CD4-positive, alpha-beta memory T cell (primary cell): Measurements from ENCODE around the gene ERC2. TPM values are rescaled to one million over a fixed set of nuclear protein-coding genes. Genes with fewer than 3 reads are reported as not detected.

ENCODE experiments used
- CTCF ChIA-PET: fragments of 350-600 bp; sonication (Branson Sonifier 250); formaldehyde crosslinking; loops from one replicate; lab custom pipeline; 2021; ENCODE audit warnings: inconsistent platforms; ENCODE audit not compliant: partially characterized antibody; lab: Charles Lee
- POLR2A ChIA-PET: fragments of 350-600 bp; sonication (Branson Sonifier 250); formaldehyde crosslinking; loops from one replicate; lab custom pipeline; 2021; ENCODE audit not compliant: partially characterized antibody; lab: Charles Lee
- DNase-seq, 5 donors: peaks; one replicate each; pipeline versions ENCODE4 v3.0.0 to v3.0.0-alpha.2; 2020 to 2022; ENCODE audit warnings: mixed read lengths in 1 of 5
- H3K27ac ChIP-seq: one replicate; pipeline ENCODE4 v1.7.0; 2013; ENCODE audit warnings: low read depth, low read length
- H3K27me3 ChIP-seq: 2 replicates; pipeline ENCODE4 v1.7.0; 2013; ENCODE audit warnings: mild to moderate bottlenecking, low read length, moderate library complexity; ENCODE audit not compliant: insufficient read depth
- H3K36me3 ChIP-seq: 2 replicates; pipeline ENCODE4 v1.7.0; 2013; ENCODE audit warnings: mild to moderate bottlenecking, low read length, moderate library complexity; ENCODE audit not compliant: insufficient read depth
- H3K4me1 ChIP-seq: 2 replicates; pipeline ENCODE4 v1.7.0; 2013; ENCODE audit warnings: mild to moderate bottlenecking, low read length, moderate library complexity; ENCODE audit not compliant: insufficient read depth
- H3K4me3 ChIP-seq, 2 donors: one replicate each; pipeline ENCODE4 v1.7.0; 2013; ENCODE audit warnings: low read length in 2 of 2, mild to moderate bottlenecking in 1 of 2
- H3K9me3 ChIP-seq, 2 donors: one replicate each; pipeline ENCODE4 v1.7.0; 2013; ENCODE audit warnings: low read length in 2 of 2, control low read depth in 1 of 2; ENCODE audit not compliant: control insufficient read depth in 1 of 2
- H3K27ac Mint-ChIP-seq, 7 donors: one replicate each; pipeline ENCODE4 v1.8.0; 2020 to 2021; ENCODE audit warnings: mixed read lengths in 7 of 7, mild to moderate bottlenecking in 6 of 7, inconsistent platforms in 3 of 7, moderate library complexity in 3 of 7
- H3K27me3 Mint-ChIP-seq, 2 donors: one replicate each; pipeline ENCODE4 v1.8.0; 2020 to 2021; ENCODE audit warnings: mixed read lengths in 2 of 2
- H3K36me3 Mint-ChIP-seq, 2 donors: one replicate each; pipeline ENCODE4 v1.8.0; 2020 to 2021; ENCODE audit warnings: mixed read lengths in 2 of 2, inconsistent platforms in 1 of 2, mild to moderate bottlenecking in 1 of 2
- H3K4me1 Mint-ChIP-seq, 4 donors: one replicate each; pipeline ENCODE4 v1.8.0; 2020 to 2021; ENCODE audit warnings: mixed read lengths in 4 of 4, mild to moderate bottlenecking in 1 of 4
- H3K4me3 Mint-ChIP-seq, 8 donors: one replicate each; pipeline ENCODE4 v1.8.0; 2020 to 2021; ENCODE audit warnings: mixed read lengths in 8 of 8, mild to moderate bottlenecking in 7 of 8, moderate library complexity in 6 of 8, inconsistent platforms in 3 of 8
- H3K9me3 Mint-ChIP-seq, 8 donors: one replicate each; pipeline ENCODE4 v1.8.0; 2020 to 2021; ENCODE audit warnings: mixed read lengths in 8 of 8, mild to moderate bottlenecking in 5 of 8, inconsistent platforms in 3 of 8, moderate library complexity in 1 of 8
- intact Hi-C: fragments of 100-400 bp; cut with micrococcal nuclease; formaldehyde crosslinking; loops from one replicate; pipeline ENCODE4 v1.15.1; 2023
- polyA plus RNA-seq, 2 donors: library from polyadenylated mRNA; unstranded; fragments of 300-500 nt; fragmentation: Illumina TruSeq; gene quantifications; one replicate each; pipeline ENCODE4 v1.2.3, GENCODE V29; 2021
- total RNA-seq, 2 experiments: library from RNA; stranded (reverse); gene quantifications; one replicate each; pipeline ENCODE4 v1.2.3, GENCODE V29; 2021

Gene ERC2
- total and polyA plus RNA-seq, 4 experiments from 2014 or later, result not detected

DNA sequence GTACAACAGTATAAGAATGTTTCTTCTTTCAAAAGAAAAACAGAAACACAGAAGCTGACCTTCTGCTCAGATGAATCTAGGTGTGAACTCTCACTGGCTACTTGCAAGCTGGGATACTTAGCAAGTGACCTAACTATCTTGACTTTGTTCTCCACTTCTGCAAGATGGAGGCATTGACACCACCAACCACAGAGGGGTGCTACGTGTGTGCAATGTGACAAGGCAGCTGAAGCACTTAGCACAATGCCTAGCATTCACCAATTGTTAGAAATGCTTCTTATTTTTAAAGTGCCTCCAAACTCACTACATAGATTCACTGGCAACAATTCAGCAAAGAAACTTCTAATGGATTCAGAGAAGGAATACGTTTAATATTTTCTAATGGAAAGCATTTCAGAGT, 649.8 kb downstream of the ERC2 start:
- H3K4me1 Mint-ChIP-seq, result no peaks in the 10 kb centered on the region
- no peaks in the 10 kb centered on the region for H3K9me3 ChIP-seq
- no peak overlapping the region for H3K27ac Mint-ChIP-seq
- H3K9me3 Mint-ChIP-seq, result peaks cover 0 to 2% (median 0%) of the 10 kb centered on the region in 8 donors
- no peaks in the 10 kb centered on the region for H3K36me3 Mint-ChIP-seq
- H3K27me3 Mint-ChIP-seq, result no peaks in the 10 kb centered on the region
- no peak overlapping the region for H3K4me3 ChIP-seq
- H3K36me3 ChIP-seq, result no peaks in the 10 kb centered on the region
- CTCF ChIA-PET, result no interaction called here
- H3K27ac ChIP-seq, result no peak overlapping the region
- POLR2A ChIA-PET, result no interaction called here
- H3K4me1 ChIP-seq, result no peaks in the 10 kb centered on the region
- intact Hi-C loops, result no loop called here
- H3K27me3 ChIP-seq, result no peaks in the 10 kb centered on the region
- no peak overlapping the region for H3K4me3 Mint-ChIP-seq
- no peak for DNase-seq

GRCh38 chr3:55816794-55817576, 651.3 kb downstream of the ERC2 start:
- CTCF ChIA-PET, result no interaction called here
- H3K27ac Mint-ChIP-seq, result no peak overlapping the region
- no peaks in the 10 kb centered on the region for H3K9me3 ChIP-seq
- POLR2A ChIA-PET, result no interaction called here
- H3K36me3 ChIP-seq, result no peaks in the 10 kb centered on the region
- intact Hi-C loops, result no loop called here
- H3K4me1 ChIP-seq, result no peaks in the 10 kb centered on the region
- no peak overlapping the region for H3K4me3 ChIP-seq
- no peak overlapping the region for H3K4me3 Mint-ChIP-seq
- H3K9me3 Mint-ChIP-seq, result peaks cover 0 to 2% (median 0%) of the 10 kb centered on the region in 8 donors
- H3K4me1 Mint-ChIP-seq, result no peaks in the 10 kb centered on the region
- H3K27me3 ChIP-seq, result no peaks in the 10 kb centered on the region
- H3K27ac ChIP-seq, result no peak overlapping the region
- H3K27me3 Mint-ChIP-seq, result no peaks in the 10 kb centered on the region
- no peaks in the 10 kb centered on the region for H3K36me3 Mint-ChIP-seq
- DNase-seq, result no peak

DNA sequence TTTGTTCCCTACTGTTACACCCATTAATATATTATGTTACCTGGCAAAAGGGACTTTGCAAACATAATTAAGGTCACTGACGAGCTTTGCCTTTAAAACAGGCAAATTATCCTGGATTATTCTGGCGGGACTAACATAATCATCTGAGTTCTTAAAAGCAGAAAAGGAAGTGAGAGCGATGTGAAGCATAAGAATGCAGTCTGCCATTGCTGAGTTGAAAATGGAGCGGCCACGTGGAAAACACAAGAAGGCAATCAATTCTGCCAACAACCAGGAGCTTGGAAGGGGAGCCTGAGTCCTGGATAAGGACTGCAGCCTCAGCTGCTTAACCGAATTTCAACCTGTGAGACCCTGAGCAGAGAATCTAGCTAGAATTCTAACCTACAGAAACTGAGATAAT, 653.0 kb downstream of the ERC2 start:
- no peaks in the 10 kb centered on the region for H3K9me3 ChIP-seq
- no peak overlapping the region for H3K27ac Mint-ChIP-seq
- peaks cover 0 to 2% (median 0%) of the 10 kb centered on the region in 8 donors for H3K9me3 Mint-ChIP-seq
- H3K27me3 Mint-ChIP-seq, result peaks cover 0 to 1% of the 10 kb centered on the region in 2 donors
- DNase-seq, result no peak
- intact Hi-C loops, result no loop called here
- ChIA-PET POLR2A (no interaction called here), CTCF (no interaction called here)
- H3K4me1 Mint-ChIP-seq, result no peaks in the 10 kb centered on the region
- no peaks in the 10 kb centered on the region for H3K36me3 ChIP-seq
- no peaks in the 10 kb centered on the region for H3K36me3 Mint-ChIP-seq
- no peaks in the 10 kb centered on the region for H3K27me3 ChIP-seq
- no peaks in the 10 kb centered on the region for H3K4me1 ChIP-seq
- no peak overlapping the region for H3K27ac ChIP-seq
- no peak overlapping the region for H3K4me3 Mint-ChIP-seq
- H3K4me3 ChIP-seq, result no peak overlapping the region

GRCh38 chr3:55813268-55814097, 654.8 kb downstream of the ERC2 start:
- Histone ChIP-seq H3K27me3 (no peaks in the 10 kb centered on the region), H3K4me3 (no peak overlapping the region), H3K27ac (no peak overlapping the region), H3K4me1 (no peaks in the 10 kb centered on the region), H3K9me3 (no peaks in the 10 kb centered on the region), H3K36me3 (no peaks in the 10 kb centered on the region)
- Mint-ChIP-seq H3K9me3 (peaks cover 0 to 2% (median 0%) of the 10 kb centered on the region in 8 donors), H3K27ac (no peak overlapping the region), H3K27me3 (peaks cover 0 to 1% of the 10 kb centered on the region in 2 donors), H3K4me3 (no peak overlapping the region), H3K4me1 (no peaks in the 10 kb centered on the region), H3K36me3 (no peaks in the 10 kb centered on the region)
- ChIA-PET POLR2A (no interaction called here), CTCF (no interaction called here)
- intact Hi-C loops, result no loop called here
- no peak for DNase-seq

- H3K9me3 Mint-ChIP-seq, result peaks cover 0 to 4% (median 0%) of the 10 kb centered on the region in 8 donors
- peaks cover 0 to 1% of the 10 kb centered on the region in 2 donors for H3K27me3 Mint-ChIP-seq
- intact Hi-C loops, result no loop called here
- Histone ChIP-seq H3K9me3 (no peaks in the 10 kb centered on the region), H3K27me3 (no peaks in the 10 kb centered on the region), H3K27ac (no peak overlapping the region), H3K4me3 (no peak overlapping the region), H3K4me1 (no peaks in the 10 kb centered on the region), H3K36me3 (no peaks in the 10 kb centered on the region)
- DNase-seq, result no peak
- no peak overlapping the region for H3K27ac Mint-ChIP-seq
- CTCF ChIA-PET, result no interaction called here
- H3K4me1 Mint-ChIP-seq, result no peaks in the 10 kb centered on the region
- no peaks in the 10 kb centered on the region for H3K36me3 Mint-ChIP-seq
- POLR2A ChIA-PET, result no interaction called here
- H3K4me3 Mint-ChIP-seq, result no peak overlapping the region
These were observed 655.8 kb downstream of the ERC2 start for GRCh38 chr3:55812394-55813013.

DNA sequence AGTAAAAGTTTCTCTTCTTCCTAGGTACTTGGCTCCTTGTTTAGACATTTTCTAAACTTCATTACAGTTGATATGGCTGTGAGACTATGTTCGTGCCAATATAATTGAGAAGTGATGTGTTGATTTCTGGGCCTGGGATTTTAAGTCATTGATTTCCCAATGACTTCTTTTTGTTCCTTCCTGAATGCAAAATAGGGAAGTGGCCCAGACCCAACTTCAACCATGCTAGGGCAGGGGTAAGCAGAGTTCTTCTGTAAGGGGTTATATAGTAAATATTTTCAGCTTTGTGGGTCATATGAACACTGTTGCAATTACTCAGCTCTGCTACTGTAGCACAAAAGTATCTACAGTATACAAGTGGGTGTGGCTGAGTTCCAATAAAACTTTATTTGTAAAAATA, 661.1 kb downstream of the ERC2 start:
- H3K36me3 ChIP-seq, result no peaks in the 10 kb centered on the region
- CTCF ChIA-PET, result no interaction called here

DNA sequence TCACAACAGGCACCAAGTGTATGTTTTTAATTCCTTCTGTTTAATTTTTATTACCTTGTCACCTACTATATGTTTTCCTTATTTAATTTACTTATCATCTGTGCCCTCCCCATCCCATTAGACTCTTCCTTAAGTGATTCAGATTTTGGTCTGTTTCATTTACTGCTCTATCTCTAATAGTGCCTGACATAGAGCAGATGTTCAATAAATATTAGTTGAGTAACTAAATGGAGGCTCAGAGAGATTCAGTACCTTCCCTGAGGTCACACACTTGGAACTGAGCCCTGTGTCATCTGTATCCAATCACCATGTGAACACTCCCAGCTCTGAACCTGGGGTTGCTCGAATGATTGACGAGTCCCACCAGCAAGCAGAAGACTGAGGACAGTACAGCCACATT, 663.1 kb downstream of the ERC2 start:
- Mint-ChIP-seq H3K36me3 (no peaks in the 10 kb centered on the region), H3K27ac (no peak overlapping the region), H3K4me1 (no peaks in the 10 kb centered on the region), H3K27me3 (no peaks in the 10 kb centered on the region), H3K9me3 (peaks cover 0 to 4% (median under 1%) of the 10 kb centered on the region in 8 donors), H3K4me3 (no peak overlapping the region)
- H3K27ac ChIP-seq, result no peak overlapping the region
- ChIA-PET POLR2A (no interaction called here), CTCF (no interaction called here)
- no peak overlapping the region for H3K4me3 ChIP-seq
- H3K36me3 ChIP-seq, result no peaks in the 10 kb centered on the region
- intact Hi-C loops, result no loop called here
- H3K9me3 ChIP-seq, result no peaks in the 10 kb centered on the region
- H3K4me1 ChIP-seq, result no peaks in the 10 kb centered on the region
- no peaks in the 10 kb centered on the region for H3K27me3 ChIP-seq
- no peak for DNase-seq

More for the DNA sequence above, 661.1 kb downstream of the ERC2 start:
- DNase-seq, result no peak
- Mint-ChIP-seq H3K27ac (no peak overlapping the region), H3K4me1 (no peaks in the 10 kb centered on the region), H3K9me3 (peaks cover 0 to 4% (median under 1%) of the 10 kb centered on the region in 8 donors), H3K4me3 (no peak overlapping the region), H3K27me3 (peaks cover 0 to 1% of the 10 kb centered on the region in 2 donors), H3K36me3 (no peaks in the 10 kb centered on the region)
- Histone ChIP-seq H3K27me3 (no peaks in the 10 kb centered on the region), H3K4me3 (no peak overlapping the region), H3K4me1 (no peaks in the 10 kb centered on the region), H3K9me3 (no peaks in the 10 kb centered on the region), H3K27ac (no peak overlapping the region)
- POLR2A ChIA-PET, result no interaction called here
- intact Hi-C loops, result no loop called here
